ENCODE results near the gene RAE1. TPM values are rescaled to one million over a fixed set of nuclear protein-coding genes. Genes with fewer than 3 reads are reported as not detected.

RAE1 gene
- total and polyA plus RNA-seq, 2 experiments from 2014 or later = 35.4 to 43.3 TPM

DNA sequence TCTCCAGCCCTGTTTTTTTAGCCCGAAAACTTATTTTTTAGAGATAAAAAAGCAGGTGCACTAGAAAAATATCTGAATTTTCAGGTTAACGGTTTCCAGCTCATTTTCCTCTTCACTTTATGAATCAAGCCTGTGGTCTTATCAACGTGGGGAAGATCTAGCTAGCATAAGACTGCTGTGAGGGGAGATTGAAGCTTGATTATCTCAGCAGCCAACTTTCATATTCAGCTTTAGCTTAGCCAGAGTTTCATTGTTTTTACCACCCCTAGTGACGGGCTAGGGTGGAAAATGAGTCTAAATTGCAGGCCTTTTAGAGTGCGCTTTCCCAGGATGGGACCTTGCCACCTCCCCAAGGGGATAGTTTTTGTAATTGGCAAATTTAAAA lies 28.2 kb downstream of the RAE1 start:
- Histone ChIP-seq H2AFZ (no peak overlapping the region), H3K9me2 (ENCODE audit: insufficient read depth) (no peaks in the 10 kb centered on the region), H4K20me1 (replicated peaks; ENCODE audit: insufficient read depth) (peaks cover 15% of the 10 kb centered on the region), H3F3A (replicated peaks; ENCODE audit: low read depth) (no peaks in the 10 kb centered on the region), H3K27me3 (ENCODE audit: insufficient read depth) (no peaks in the 10 kb centered on the region), H3K4me3 (no peak overlapping the region), H3K79me2 (replicated peaks; ENCODE audit: insufficient read depth) (no peaks in the 10 kb centered on the region; the same call in 1 of the 2 replicates), H3K27ac (ENCODE audit: low read depth) (no peak overlapping the region), H3K4me2 (no peak overlapping the region), H3K36me3 (ENCODE audit: insufficient read depth) (peaks cover 24% of the 10 kb centered on the region; the same call in 1 of the 2 replicates), H3K4me1 (ENCODE audit: insufficient read depth) (peaks cover 4% of the 10 kb centered on the region)
- H3K9me3 Mint-ChIP-seq = no peaks in the 10 kb centered on the region
- TF ChIP-seq ZNF331 (CRISPR knock-in tag; IDR thresholded peaks at IDR 0.05; ENCODE audit: low read depth) = no peak
- TF ChIP-seq ZNF114 (CRISPR knock-in tag; IDR thresholded peaks at IDR 0.05) = no peak
- no peak for TF ChIP-seq EZH2phosphoT487 (IDR thresholded peaks at IDR 0.05; ENCODE audit: unreplicated experiment)
- TF ChIP-seq, protein P1, sequence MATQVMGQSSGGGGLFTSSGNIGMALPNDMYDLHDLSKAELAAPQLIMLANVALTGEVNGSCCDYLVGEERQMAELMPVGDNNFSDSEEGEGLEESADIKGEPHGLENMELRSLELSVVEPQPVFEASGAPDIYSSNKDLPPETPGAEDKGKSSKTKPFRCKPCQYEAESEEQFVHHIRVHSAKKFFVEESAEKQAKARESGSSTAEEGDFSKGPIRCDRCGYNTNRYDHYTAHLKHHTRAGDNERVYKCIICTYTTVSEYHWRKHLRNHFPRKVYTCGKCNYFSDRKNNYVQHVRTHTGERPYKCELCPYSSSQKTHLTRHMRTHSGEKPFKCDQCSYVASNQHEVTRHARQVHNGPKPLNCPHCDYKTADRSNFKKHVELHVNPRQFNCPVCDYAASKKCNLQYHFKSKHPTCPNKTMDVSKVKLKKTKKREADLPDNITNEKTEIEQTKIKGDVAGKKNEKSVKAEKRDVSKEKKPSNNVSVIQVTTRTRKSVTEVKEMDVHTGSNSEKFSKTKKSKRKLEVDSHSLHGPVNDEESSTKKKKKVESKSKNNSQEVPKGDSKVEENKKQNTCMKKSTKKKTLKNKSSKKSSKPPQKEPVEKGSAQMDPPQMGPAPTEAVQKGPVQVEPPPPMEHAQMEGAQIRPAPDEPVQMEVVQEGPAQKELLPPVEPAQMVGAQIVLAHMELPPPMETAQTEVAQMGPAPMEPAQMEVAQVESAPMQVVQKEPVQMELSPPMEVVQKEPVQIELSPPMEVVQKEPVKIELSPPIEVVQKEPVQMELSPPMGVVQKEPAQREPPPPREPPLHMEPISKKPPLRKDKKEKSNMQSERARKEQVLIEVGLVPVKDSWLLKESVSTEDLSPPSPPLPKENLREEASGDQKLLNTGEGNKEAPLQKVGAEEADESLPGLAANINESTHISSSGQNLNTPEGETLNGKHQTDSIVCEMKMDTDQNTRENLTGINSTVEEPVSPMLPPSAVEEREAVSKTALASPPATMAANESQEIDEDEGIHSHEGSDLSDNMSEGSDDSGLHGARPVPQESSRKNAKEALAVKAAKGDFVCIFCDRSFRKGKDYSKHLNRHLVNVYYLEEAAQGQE (IDR thresholded peaks at IDR 0.05; ENCODE audit: unreplicated experiment) = no peak
- no peak for TF ChIP-seq NANOG (IDR thresholded peaks at IDR 0.05; ENCODE audit: borderline replicate concordance)
- TF ChIP-seq EZH2 (IDR thresholded peaks at IDR 0.05; ENCODE audit: low read depth, unreplicated experiment) = no peak
- TF ChIP-seq CREB1 (CRISPR knock-in tag; IDR thresholded peaks at IDR 0.05; ENCODE audit: low read depth) = no peak
- TF ChIP-seq JUNB (IDR thresholded peaks at IDR 0.05; ENCODE audit: unreplicated experiment) = no peak
- TF ChIP-seq, protein P2, sequence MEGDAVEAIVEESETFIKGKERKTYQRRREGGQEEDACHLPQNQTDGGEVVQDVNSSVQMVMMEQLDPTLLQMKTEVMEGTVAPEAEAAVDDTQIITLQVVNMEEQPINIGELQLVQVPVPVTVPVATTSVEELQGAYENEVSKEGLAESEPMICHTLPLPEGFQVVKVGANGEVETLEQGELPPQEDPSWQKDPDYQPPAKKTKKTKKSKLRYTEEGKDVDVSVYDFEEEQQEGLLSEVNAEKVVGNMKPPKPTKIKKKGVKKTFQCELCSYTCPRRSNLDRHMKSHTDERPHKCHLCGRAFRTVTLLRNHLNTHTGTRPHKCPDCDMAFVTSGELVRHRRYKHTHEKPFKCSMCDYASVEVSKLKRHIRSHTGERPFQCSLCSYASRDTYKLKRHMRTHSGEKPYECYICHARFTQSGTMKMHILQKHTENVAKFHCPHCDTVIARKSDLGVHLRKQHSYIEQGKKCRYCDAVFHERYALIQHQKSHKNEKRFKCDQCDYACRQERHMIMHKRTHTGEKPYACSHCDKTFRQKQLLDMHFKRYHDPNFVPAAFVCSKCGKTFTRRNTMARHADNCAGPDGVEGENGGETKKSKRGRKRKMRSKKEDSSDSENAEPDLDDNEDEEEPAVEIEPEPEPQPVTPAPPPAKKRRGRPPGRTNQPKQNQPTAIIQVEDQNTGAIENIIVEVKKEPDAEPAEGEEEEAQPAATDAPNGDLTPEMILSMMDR (conservative IDR thresholded peaks at IDR 0.05; ENCODE audit: low read depth in 2 of 2) = no peak
- TF ChIP-seq, protein P3, sequence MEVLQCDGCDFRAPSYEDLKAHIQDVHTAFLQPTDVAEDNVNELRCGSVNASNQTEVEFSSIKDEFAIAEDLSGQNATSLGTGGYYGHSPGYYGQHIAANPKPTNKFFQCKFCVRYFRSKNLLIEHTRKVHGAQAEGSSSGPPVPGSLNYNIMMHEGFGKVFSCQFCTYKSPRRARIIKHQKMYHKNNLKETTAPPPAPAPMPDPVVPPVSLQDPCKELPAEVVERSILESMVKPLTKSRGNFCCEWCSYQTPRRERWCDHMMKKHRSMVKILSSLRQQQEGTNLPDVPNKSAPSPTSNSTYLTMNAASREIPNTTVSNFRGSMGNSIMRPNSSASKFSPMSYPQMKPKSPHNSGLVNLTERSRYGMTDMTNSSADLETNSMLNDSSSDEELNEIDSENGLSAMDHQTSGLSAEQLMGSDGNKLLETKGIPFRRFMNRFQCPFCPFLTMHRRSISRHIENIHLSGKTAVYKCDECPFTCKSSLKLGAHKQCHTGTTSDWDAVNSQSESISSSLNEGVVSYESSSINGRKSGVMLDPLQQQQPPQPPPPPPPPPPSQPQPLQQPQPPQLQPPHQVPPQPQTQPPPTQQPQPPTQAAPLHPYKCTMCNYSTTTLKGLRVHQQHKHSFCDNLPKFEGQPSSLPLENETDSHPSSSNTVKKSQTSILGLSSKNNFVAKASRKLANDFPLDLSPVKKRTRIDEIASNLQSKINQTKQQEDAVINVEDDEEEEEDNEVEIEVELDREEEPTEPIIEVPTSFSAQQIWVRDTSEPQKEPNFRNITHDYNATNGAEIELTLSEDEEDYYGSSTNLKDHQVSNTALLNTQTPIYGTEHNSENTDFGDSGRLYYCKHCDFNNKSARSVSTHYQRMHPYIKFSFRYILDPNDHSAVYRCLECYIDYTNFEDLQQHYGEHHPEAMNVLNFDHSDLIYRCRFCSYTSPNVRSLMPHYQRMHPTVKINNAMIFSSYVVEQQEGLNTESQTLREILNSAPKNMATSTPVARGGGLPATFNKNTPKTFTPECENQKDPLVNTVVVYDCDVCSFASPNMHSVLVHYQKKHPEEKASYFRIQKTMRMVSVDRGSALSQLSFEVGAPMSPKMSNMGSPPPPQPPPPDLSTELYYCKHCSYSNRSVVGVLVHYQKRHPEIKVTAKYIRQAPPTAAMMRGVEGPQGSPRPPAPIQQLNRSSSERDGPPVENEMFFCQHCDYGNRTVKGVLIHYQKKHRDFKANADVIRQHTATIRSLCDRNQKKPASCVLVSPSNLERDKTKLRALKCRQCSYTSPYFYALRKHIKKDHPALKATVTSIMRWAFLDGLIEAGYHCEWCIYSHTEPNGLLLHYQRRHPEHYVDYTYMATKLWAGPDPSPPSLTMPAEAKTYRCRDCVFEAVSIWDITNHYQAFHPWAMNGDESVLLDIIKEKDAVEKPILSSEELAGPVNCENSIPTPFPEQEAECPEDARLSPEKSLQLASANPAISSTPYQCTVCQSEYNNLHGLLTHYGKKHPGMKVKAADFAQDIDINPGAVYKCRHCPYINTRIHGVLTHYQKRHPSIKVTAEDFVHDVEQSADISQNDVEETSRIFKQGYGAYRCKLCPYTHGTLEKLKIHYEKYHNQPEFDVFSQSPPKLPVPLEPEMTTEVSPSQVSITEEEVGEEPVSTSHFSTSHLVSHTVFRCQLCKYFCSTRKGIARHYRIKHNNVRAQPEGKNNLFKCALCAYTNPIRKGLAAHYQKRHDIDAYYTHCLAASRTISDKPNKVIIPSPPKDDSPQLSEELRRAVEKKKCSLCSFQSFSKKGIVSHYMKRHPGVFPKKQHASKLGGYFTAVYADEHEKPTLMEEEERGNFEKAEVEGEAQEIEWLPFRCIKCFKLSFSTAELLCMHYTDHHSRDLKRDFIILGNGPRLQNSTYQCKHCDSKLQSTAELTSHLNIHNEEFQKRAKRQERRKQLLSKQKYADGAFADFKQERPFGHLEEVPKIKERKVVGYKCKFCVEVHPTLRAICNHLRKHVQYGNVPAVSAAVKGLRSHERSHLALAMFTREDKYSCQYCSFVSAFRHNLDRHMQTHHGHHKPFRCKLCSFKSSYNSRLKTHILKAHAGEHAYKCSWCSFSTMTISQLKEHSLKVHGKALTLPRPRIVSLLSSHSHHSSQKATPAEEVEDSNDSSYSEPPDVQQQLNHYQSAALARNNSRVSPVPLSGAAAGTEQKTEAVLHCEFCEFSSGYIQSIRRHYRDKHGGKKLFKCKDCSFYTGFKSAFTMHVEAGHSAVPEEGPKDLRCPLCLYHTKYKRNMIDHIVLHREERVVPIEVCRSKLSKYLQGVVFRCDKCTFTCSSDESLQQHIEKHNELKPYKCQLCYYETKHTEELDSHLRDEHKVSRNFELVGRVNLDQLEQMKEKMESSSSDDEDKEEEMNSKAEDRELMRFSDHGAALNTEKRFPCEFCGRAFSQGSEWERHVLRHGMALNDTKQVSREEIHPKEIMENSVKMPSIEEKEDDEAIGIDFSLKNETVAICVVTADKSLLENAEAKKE (CRISPR knock-in tag; IDR thresholded peaks at IDR 0.05) = no peak
- TF ChIP-seq, protein P4, sequence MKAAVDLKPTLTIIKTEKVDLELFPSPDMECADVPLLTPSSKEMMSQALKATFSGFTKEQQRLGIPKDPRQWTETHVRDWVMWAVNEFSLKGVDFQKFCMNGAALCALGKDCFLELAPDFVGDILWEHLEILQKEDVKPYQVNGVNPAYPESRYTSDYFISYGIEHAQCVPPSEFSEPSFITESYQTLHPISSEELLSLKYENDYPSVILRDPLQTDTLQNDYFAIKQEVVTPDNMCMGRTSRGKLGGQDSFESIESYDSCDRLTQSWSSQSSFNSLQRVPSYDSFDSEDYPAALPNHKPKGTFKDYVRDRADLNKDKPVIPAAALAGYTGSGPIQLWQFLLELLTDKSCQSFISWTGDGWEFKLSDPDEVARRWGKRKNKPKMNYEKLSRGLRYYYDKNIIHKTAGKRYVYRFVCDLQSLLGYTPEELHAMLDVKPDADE (IDR thresholded peaks at IDR 0.05) = no peak
- no peak for TF ChIP-seq STAT1 (IDR thresholded peaks at IDR 0.05; ENCODE audit: unreplicated experiment)
- no peak for TF ChIP-seq POLR2AphosphoS5 (IDR thresholded peaks at IDR 0.05; ENCODE audit: low read depth)
- ATAC-seq = no peak
- peaks cover 60% of the 10 kb centered on the region for H3K36me3 Mint-ChIP-seq (ENCODE audit: low read depth)
- peaks cover 15% of the 10 kb centered on the region for H3K4me1 Mint-ChIP-seq
- H3K4me3 Mint-ChIP-seq = no peak overlapping the region
- H3K27ac Mint-ChIP-seq = no peak overlapping the region
- peaks cover 16% of the 10 kb centered on the region for H3K27me3 Mint-ChIP-seq (ENCODE audit: insufficient read depth, low read depth, poor library complexity)
- DNase-seq (ENCODE audit: low spot score) = no peak
